SK-N-SH (cell line): Measurements from ENCODE around the gene BCL6B.

Source experiments
- CTCF ChIP-seq: fragments of 200-600 bp; sonication (generic); IDR thresholded peaks from 2 replicates; pipeline ENCODE4 v1.6.1; 2017; ENCODE audit warnings: antibody characterized with exemption, mild to moderate bottlenecking, moderate library complexity
- EP300 ChIP-seq, 2 experiments: IDR thresholded peaks; 2 replicates each; pipeline versions ENCODE4 v1.4.0 to v1.6.1; 2012; ENCODE audit warnings: borderline replicate concordance in 1 of 2, low read depth in 1 of 2, low read length in 1 of 2
- GABPA ChIP-seq: IDR thresholded peaks from 2 replicates; pipeline ENCODE4 v1.4.0; 2012; ENCODE audit warnings: low read depth, mild to moderate bottlenecking
- NRF1 ChIP-seq: IDR thresholded peaks from 2 replicates; pipeline ENCODE4 v1.6.1; 2012; ENCODE audit warnings: low read depth, mild to moderate bottlenecking, low read length
- PBX3 ChIP-seq: IDR thresholded peaks from 2 replicates; pipeline ENCODE4; 2012
- POLR2AphosphoS5 ChIP-seq: IDR thresholded peaks from 2 replicates; pipeline ENCODE4 v1.6.1; 2012; ENCODE audit warnings: low read depth, low read length
- RCOR1 ChIP-seq: fragments of 150-350 bp; IDR thresholded peaks from 2 replicates; pipeline ENCODE4 v1.6.1; 2017; ENCODE audit warnings: antibody characterized with exemption, low read length
- REST ChIP-seq: IDR thresholded peaks from 2 replicates; pipeline ENCODE4 v1.6.1; 2012; ENCODE audit warnings: mild to moderate bottlenecking, low read depth, low read length, moderate library complexity
- RFX5 ChIP-seq: IDR thresholded peaks from 2 replicates; pipeline ENCODE4 v1.6.1; 2012; ENCODE audit warnings: mild to moderate bottlenecking, improper control_type of control experiment, low read length
- RXRA ChIP-seq: IDR thresholded peaks from 2 replicates; pipeline ENCODE4 v1.4.0; 2012; ENCODE audit warnings: low read depth, mild to moderate bottlenecking, borderline replicate concordance
- USF2 ChIP-seq: fragments of 150-350 bp; IDR thresholded peaks from 2 replicates; pipeline ENCODE4 v1.6.1; 2017; ENCODE audit warnings: antibody characterized with exemption, low read length, low read depth, borderline replicate concordance
- ZBTB33 ChIP-seq: IDR thresholded peaks from 2 replicates; pipeline ENCODE4 v1.4.0; 2012; ENCODE audit warnings: low read depth, borderline replicate concordance

DNA sequence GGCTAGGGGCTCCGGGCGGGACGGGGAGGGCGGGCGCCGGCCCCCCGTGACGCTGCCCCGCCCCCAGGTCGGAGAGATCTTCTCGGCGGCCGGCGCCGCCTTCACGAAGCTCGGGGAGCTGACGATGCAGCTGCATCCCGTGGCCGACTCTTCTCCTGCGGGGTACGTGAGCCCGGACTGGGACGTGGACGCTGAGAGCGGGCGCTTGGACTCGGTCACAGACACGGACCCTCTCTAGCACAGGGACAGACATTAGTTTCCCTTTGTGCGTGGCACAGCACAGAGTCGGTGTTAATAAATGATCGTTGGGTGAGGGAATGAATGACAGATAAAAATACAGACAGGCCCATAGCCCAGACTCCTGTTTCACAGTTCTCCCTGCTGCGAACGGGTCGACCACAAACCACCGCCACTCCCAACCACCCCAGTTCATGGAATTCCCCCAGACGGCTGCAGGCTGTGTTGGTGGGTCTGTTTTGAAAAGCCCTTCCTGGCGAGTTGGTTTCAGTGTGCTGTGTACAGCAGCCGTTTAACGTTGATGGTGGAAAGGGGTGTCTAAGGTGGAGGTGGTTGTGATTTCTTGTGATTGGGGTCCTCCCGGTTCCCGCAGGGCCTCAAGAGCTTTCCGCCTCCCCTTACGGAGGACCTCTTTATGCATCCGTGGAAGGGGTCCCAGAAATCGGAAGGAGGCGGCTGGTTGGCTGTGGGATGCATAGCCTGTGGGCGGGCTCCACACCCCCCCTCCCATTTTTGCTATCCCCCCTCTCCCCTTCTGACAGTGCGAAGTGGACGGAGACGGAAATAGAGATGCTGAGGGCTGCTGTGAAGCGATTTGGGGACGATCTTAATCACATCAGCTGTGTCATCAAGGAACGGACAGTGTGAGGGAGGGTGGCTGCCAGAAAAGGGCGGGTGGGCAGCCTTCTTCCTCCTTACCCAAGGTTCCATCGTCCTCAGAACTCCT lies 7.6 kb upstream of the BCL6B start:
- no peak for TF ChIP-seq GABPA
- TF ChIP-seq CTCF, result no peak
- no peak for TF ChIP-seq RFX5
- TF ChIP-seq NRF1, result no peak
- TF ChIP-seq EP300 (IDR thresholded peaks at IDR 0.05; ENCODE audit: borderline replicate concordance in 1 of 2, low read depth in 1 of 2, low read length in 1 of 2), result no peak; a peak in 1 of 4 replicates
- TF ChIP-seq RXRA, result no peak
- TF ChIP-seq REST, result no peak
- no peak for TF ChIP-seq RCOR1
- TF ChIP-seq USF2, result no peak
- no peak; the same call in 1 of the 2 replicates for TF ChIP-seq PBX3
- TF ChIP-seq POLR2AphosphoS5, result no peak
- TF ChIP-seq ZBTB33, result 0 out of 2 replicates have a peak, but pooled peaks have one; percentile 7
